Gastrocnemius medialis (tissue), 4 donors: ENCODE data around the gene PGM2L1. TPM values are rescaled to one million over a fixed set of nuclear protein-coding genes. Genes with fewer than 3 reads are reported as not detected.
"Not testable (repeated sequence)": the region's sequence is repeated elsewhere in the genome, so short reads cannot be mapped to it uniquely, and the experiment has no call there.

Experiments used
- ATAC-seq, 2 donors: fragments of 150-250 bp; one replicate each; pipeline ENCODE4 v1.9.1; 2016
- DNase-seq, 2 donors: peaks; one replicate each; pipeline ENCODE4 v3.0.0-alpha.2; 2019
- H3K27ac ChIP-seq, 4 donors: fragments of 200-600 bp; sonication (generic); 1 replicate in 1 of 4; 2 replicates in 3 of 4; pipeline ENCODE4 v1.5.1; 2016 to 2018; ENCODE audit warnings: mild to moderate bottlenecking in 2 of 4, moderate library complexity in 1 of 4
- H3K27me3 ChIP-seq, 3 donors: fragments of 200-600 bp; sonication (generic) in 2 of 3; 1 replicate in 1 of 3; 2 replicates in 2 of 3; pipeline versions ENCODE4 v1.5.1 to v1.6.0; 2016 to 2019; ENCODE audit warnings: mild to moderate bottlenecking in 1 of 3, moderate library complexity in 1 of 3
- H3K36me3 ChIP-seq, 2 donors: fragments of 200-600 bp; sonication (generic) in 1 of 2; one replicate each; pipeline ENCODE4 v1.5.1; 2017 to 2018
- H3K4me1 ChIP-seq, 2 donors: fragments of 200-600 bp; sonication (generic) in 1 of 2; one replicate each; pipeline ENCODE4 v1.5.1; 2016 to 2017; ENCODE audit warnings: mild to moderate bottlenecking in 2 of 2
- H3K4me3 ChIP-seq, 4 donors: fragments of 200-600 bp; sonication (generic) in 3 of 4; 1 replicate in 1 of 4; 2 replicates in 3 of 4; pipeline ENCODE4 v1.5.1; 2016 to 2019; ENCODE audit warnings: mild to moderate bottlenecking in 2 of 4
- H3K9me3 ChIP-seq, 3 donors: fragments of 200-600 bp; sonication (generic) in 2 of 3; 1 replicate in 1 of 3; 2 replicates in 2 of 3; pipeline ENCODE4 v1.5.1; 2016 to 2019
- POLR2A ChIP-seq, 2 donors: fragments of 450-650 bp; IDR thresholded peaks; one replicate each; pipeline ENCODE4 v1.6.1; 2017; ENCODE audit warnings: antibody characterized with exemption in 2 of 2, mild to moderate bottlenecking in 2 of 2, moderate library complexity in 2 of 2
- in situ Hi-C, 4 donors: fragments of 200-750 bp; cut with MboI; loops; one replicate each; pipeline versions ENCODE4 v1.15.0 to v1.8.0; 2017; ENCODE audit warnings: low sequenced_read_pairs in 4 of 4
- intact Hi-C: fragments of 100-400 bp; cut with DNase I; formaldehyde crosslinking; loops from one replicate; pipeline ENCODE4 v1.15.1; 2023; ENCODE audit warnings: low total_unique reads
- total RNA-seq, 4 donors: library from RNA; depleted of rRNA; stranded (reverse); fragments of >200 nt; gene quantifications; one replicate each; pipeline versions ENCODE4 v1.1.0 to v1.2.3, GENCODE V29; 2016
- TF ChIP-seq, protein P1 (sequence below), 5 experiments: fragments of 450-650 bp in 3 of 5; fragments of 200-600 bp in 2 of 5; sonication (generic) in 2 of 5; IDR thresholded peaks in 4 of 5; conservative IDR thresholded peaks in 1 of 5; 1 replicate in 4 of 5; 2 replicates in 1 of 5; pipeline ENCODE4 v1.5.1; 2016 to 2019; ENCODE audit warnings: antibody characterized with exemption in 5 of 5, mild to moderate bottlenecking in 3 of 5, moderate library complexity in 3 of 5

PGM2L1 gene
- total RNA-seq, 4 donors from 2014 or later, result 3.7 to 9.7 (median 7.9) TPM

GRCh38 chr11:74370123-74370522 lies 28.1 kb downstream of the PGM2L1 start:
- TF ChIP-seq, protein P1, sequence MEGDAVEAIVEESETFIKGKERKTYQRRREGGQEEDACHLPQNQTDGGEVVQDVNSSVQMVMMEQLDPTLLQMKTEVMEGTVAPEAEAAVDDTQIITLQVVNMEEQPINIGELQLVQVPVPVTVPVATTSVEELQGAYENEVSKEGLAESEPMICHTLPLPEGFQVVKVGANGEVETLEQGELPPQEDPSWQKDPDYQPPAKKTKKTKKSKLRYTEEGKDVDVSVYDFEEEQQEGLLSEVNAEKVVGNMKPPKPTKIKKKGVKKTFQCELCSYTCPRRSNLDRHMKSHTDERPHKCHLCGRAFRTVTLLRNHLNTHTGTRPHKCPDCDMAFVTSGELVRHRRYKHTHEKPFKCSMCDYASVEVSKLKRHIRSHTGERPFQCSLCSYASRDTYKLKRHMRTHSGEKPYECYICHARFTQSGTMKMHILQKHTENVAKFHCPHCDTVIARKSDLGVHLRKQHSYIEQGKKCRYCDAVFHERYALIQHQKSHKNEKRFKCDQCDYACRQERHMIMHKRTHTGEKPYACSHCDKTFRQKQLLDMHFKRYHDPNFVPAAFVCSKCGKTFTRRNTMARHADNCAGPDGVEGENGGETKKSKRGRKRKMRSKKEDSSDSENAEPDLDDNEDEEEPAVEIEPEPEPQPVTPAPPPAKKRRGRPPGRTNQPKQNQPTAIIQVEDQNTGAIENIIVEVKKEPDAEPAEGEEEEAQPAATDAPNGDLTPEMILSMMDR (IDR thresholded peaks at IDR 0.05 in 4 of 5, conservative IDR thresholded peaks at IDR 0.05 in 1 of 5), result no peak
- no peak for TF ChIP-seq POLR2A (IDR thresholded peaks at IDR 0.05)
- Histone ChIP-seq H3K27ac (no peak overlapping the region), H3K4me1 (no peaks in the 10 kb centered on the region), H3K27me3 (no peaks in the 10 kb centered on the region), H3K4me3 (no peak overlapping the region), H3K36me3 (peaks cover 0 to 16% of the 10 kb centered on the region in 2 donors), H3K9me3 (no peaks in the 10 kb centered on the region)
- no peak for DNase-seq
- in situ Hi-C loops (no loop called here), intact Hi-C loops (no loop called here)
- ATAC-seq, result no peak

DNA sequence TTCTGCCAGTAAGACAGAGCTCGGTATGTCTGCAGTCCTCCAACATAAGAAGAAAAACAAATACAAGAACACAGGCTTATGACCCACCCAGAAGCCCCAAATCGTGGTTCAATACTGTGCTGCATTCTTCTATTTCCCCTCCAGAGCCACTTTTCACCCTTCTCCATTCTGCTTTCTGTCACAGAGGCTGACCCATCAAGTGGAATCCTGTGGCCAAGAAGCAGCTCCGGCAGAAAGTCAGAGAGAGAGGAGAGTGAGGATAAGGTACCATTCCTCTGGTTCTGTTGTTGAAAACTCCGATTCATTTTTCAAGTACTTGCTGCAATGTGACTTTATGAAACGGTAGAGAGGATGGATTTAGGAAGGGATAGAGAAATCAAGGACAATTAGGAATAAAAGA lies 30.4 kb downstream of the PGM2L1 start:
- intact Hi-C loops, result no loop called here

DNA sequence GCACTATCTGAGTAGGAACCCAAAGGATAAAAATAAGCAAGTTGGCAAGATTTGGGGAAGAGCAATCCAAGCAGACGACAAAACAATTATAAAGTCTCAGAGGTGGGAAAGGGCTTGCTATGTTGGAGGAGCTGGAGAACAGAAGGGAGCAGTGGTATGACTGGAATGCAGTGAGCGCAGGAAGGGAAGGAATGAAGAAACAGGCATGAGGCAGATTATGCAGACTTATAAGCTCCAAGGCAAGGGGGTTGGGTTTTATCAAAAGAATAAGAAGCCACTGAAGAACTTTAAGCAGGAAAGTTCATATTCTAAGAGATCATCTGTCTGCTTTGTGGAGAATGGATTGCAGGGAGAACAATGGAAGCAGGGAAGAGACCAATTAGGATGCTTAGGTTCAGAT lies 31.7 kb downstream of the PGM2L1 start:
- no peaks in the 10 kb centered on the region for H3K4me1 ChIP-seq
- ATAC-seq (no peak), DNase-seq (no peak)
- no peaks in the 10 kb centered on the region for H3K27me3 ChIP-seq
- no peak for TF ChIP-seq POLR2A (IDR thresholded peaks at IDR 0.05)
- TF ChIP-seq, protein P1 (IDR thresholded peaks at IDR 0.05 in 4 of 5, conservative IDR thresholded peaks at IDR 0.05 in 1 of 5), result no peak
- in situ Hi-C loops (no loop called here), intact Hi-C loops (no loop called here)
- no peaks in the 10 kb centered on the region for H3K9me3 ChIP-seq
- H3K27ac ChIP-seq, result no peak overlapping the region
- no peak overlapping the region for H3K4me3 ChIP-seq
- peaks cover 0 to 16% of the 10 kb centered on the region in 2 donors for H3K36me3 ChIP-seq

More for the DNA sequence above, 30.4 kb downstream of the PGM2L1 start:
- no peak overlapping the region for H3K4me3 ChIP-seq
- H3K36me3 ChIP-seq, result peaks cover 0 to 16% of the 10 kb centered on the region in 2 donors
- no peak for ATAC-seq
- no peaks in the 10 kb centered on the region for H3K27me3 ChIP-seq
- no peak overlapping the region for H3K27ac ChIP-seq
- TF ChIP-seq, protein P1 (IDR thresholded peaks at IDR 0.05 in 4 of 5, conservative IDR thresholded peaks at IDR 0.05 in 1 of 5), result no peak
- no peak for TF ChIP-seq POLR2A (IDR thresholded peaks at IDR 0.05)
- no peak for DNase-seq
- in situ Hi-C loops, result no loop called here
- H3K4me1 ChIP-seq, result no peaks in the 10 kb centered on the region
- no peaks in the 10 kb centered on the region for H3K9me3 ChIP-seq

DNA sequence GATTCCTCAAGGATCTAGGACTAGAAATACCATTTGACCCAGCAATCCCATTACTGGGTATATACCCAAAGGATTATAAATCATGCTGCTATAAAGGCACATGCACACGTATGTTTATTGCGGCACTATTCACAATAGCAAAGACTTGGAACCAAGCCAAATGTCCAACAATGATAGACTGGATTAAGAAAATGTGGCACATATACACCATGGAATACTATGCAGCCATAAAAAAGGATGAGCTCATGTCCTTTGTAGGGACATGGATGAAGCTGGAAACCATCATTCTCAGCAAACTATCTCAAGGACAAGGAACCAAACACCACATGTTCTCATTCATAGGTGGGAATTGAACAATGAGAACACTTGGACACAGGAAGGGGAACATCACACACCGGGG lies 32.4 kb downstream of the PGM2L1 start:
- intact Hi-C loops, DNase-seq, H3K27me3 ChIP-seq, H3K4me3 ChIP-seq, ATAC-seq, H3K9me3 ChIP-seq, H3K4me1 ChIP-seq, H3K27ac ChIP-seq, in situ Hi-C loops: not testable (repeated sequence)
- H3K36me3 ChIP-seq, result peaks cover 0 to 16% of the 10 kb centered on the region in 2 donors

DNA sequence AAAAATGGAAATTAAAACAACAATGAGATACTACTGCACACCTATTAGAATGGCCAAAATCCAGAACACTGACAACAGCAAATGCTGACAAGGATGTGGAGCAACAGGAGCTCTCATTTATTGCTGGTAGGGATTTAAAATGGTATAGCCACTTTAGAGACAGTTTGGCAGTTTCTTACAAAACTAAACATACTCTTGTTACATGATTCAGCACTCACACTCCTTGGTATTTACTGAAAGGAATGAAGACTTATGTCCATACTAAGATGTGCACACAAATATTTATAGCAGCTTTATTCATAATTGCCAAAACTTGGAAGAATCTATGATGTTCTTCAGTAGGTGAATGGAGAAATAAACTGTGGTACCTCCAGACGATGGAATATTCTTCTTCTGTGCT lies 40.8 kb downstream of the PGM2L1 start:
- in situ Hi-C loops, result no loop called here
- Histone ChIP-seq H3K27ac (no peak overlapping the region), H3K4me1 (no peaks in the 10 kb centered on the region), H3K27me3 (no peaks in the 10 kb centered on the region), H3K9me3 (no peaks in the 10 kb centered on the region), H3K36me3 (peaks cover 0 to 4% of the 10 kb centered on the region in 2 donors), H3K4me3 (no peak overlapping the region)
- TF ChIP-seq, protein P1 (IDR thresholded peaks at IDR 0.05 in 4 of 5, conservative IDR thresholded peaks at IDR 0.05 in 1 of 5), result no peak
- TF ChIP-seq POLR2A (IDR thresholded peaks at IDR 0.05), result no peak
- intact Hi-C loops, result no loop called here
- ATAC-seq (no peak), DNase-seq (no peak)
